GM12801 (cell line): Measurements from ENCODE around the gene MAPK8IP1.

Source experiments
- CTCF ChIP-seq: IDR thresholded peaks from one replicate; pipeline ENCODE4 v1.5.1; 2011; ENCODE audit warnings: control low read depth; ENCODE audit not compliant: insufficient read length; ENCODE audit errors: extremely low read depth

MAPK8IP1 gene

GRCh38 chr11:45864041-45864440, 21.4 kb upstream of the MAPK8IP1 start:
- TF ChIP-seq CTCF = no peak

- no peak for TF ChIP-seq CTCF
Measured at GRCh38 chr11:45869551-45869950, 15.9 kb upstream of the MAPK8IP1 start.

GRCh38 chr11:45870706-45871105, 14.7 kb upstream of the MAPK8IP1 start:
- no peak for TF ChIP-seq CTCF

- no peak for TF ChIP-seq CTCF
Measured at GRCh38 chr11:45871638-45872037, 13.8 kb upstream of the MAPK8IP1 start.

GRCh38 chr11:45872651-45873356, 12.6 kb upstream of the MAPK8IP1 start:
- no peak for TF ChIP-seq CTCF

- no peak for TF ChIP-seq CTCF
Measured at GRCh38 chr11:45876401-45876800, 9.1 kb upstream of the MAPK8IP1 start.

- TF ChIP-seq CTCF = no peak
Measured at GRCh38 chr11:45877221-45877620, 8.2 kb upstream of the MAPK8IP1 start.
